ENCODE results near the gene IQGAP3. TPM values are rescaled to one million over a fixed set of nuclear protein-coding genes. Genes with fewer than 3 reads are reported as not detected.
A peak's percentile ranks its signal among the peaks of the same experiment; 100 is the strongest.

The IQGAP3 gene
- total RNA-seq, 2 donors from 2014 or later = 28.6 to 36.9 TPM

DNA sequence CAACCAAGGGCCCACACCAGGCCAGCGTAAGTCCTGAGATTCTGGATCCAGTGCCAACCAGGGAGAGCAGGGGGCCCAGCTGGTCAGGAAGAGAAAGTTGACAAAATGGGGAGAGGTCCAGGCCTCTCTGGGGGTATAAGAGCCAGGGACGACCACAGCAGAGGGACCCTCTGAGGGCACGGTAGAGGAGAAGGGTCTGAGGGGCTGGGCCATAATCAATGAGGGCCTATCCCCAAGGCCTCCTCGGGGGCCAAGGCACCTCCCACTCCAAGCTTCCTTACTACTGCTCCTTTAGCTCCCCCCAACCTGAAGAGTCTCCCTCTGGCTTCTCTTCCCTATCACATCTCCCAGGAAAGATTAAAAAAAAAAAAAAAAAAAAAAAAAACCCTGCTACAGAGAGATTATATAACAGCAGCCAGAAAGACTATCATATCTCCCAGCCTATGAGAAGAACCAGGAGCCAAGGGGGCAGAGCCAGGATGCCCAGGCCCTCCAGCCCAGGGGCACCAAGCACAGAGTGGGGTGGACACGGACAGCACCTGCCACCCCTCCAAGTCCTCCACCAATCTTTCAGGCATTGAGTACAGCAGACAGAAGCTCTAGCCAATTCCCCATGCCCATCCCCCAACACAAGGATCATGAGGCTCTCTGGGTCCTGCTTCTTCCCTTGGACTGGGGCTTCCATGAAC, 74.5 kb downstream of the IQGAP3 start:
- no peak for DNase-seq
- Mint-ChIP-seq H3K27me3 (ENCODE audit: insufficient read depth) (no peaks in the 10 kb centered on the region), H3K36me3 (ENCODE audit: low read depth) (no peaks in the 10 kb centered on the region), H3K4me3 (peak overlapping the region; percentile 82), H3K9me3 (no peaks in the 10 kb centered on the region), H3K27ac (no peak overlapping the region), H3K4me1 (peaks cover 25% of the 10 kb centered on the region)
- H3K36me3 ChIP-seq (ENCODE audit: control insufficient read depth, insufficient read depth, low read length) = no peaks in the 10 kb centered on the region
- peaks cover 11% of the 10 kb centered on the region for H3K4me1 ChIP-seq (ENCODE audit: control insufficient read depth, insufficient read depth, low read length)
- H3K9me3 ChIP-seq (ENCODE audit: control insufficient read depth, low read length) = no peaks in the 10 kb centered on the region
- no peak overlapping the region for H3K4me3 ChIP-seq (ENCODE audit: low read length)
- WGBS, 2 experiments (ENCODE audit: insufficient coverage in 1 of 2, insufficient read length in 1 of 2) = 60 to 84% methylated on average over 1 to 5 of the region's 5 CpGs
- H3K9ac ChIP-seq (ENCODE audit: extremely low read depth, low read length, poor library complexity, severe bottlenecking) = no peak overlapping the region
- H3K27ac ChIP-seq (ENCODE audit: low read depth, low read length) = no peak overlapping the region
- TF ChIP-seq, protein P1, sequence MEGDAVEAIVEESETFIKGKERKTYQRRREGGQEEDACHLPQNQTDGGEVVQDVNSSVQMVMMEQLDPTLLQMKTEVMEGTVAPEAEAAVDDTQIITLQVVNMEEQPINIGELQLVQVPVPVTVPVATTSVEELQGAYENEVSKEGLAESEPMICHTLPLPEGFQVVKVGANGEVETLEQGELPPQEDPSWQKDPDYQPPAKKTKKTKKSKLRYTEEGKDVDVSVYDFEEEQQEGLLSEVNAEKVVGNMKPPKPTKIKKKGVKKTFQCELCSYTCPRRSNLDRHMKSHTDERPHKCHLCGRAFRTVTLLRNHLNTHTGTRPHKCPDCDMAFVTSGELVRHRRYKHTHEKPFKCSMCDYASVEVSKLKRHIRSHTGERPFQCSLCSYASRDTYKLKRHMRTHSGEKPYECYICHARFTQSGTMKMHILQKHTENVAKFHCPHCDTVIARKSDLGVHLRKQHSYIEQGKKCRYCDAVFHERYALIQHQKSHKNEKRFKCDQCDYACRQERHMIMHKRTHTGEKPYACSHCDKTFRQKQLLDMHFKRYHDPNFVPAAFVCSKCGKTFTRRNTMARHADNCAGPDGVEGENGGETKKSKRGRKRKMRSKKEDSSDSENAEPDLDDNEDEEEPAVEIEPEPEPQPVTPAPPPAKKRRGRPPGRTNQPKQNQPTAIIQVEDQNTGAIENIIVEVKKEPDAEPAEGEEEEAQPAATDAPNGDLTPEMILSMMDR (conservative IDR thresholded peaks at IDR 0.05) = no peak
- H3K27me3 ChIP-seq (ENCODE audit: control insufficient read depth, insufficient read depth, low read length, poor library complexity, severe bottlenecking) = no peaks in the 10 kb centered on the region

DNA sequence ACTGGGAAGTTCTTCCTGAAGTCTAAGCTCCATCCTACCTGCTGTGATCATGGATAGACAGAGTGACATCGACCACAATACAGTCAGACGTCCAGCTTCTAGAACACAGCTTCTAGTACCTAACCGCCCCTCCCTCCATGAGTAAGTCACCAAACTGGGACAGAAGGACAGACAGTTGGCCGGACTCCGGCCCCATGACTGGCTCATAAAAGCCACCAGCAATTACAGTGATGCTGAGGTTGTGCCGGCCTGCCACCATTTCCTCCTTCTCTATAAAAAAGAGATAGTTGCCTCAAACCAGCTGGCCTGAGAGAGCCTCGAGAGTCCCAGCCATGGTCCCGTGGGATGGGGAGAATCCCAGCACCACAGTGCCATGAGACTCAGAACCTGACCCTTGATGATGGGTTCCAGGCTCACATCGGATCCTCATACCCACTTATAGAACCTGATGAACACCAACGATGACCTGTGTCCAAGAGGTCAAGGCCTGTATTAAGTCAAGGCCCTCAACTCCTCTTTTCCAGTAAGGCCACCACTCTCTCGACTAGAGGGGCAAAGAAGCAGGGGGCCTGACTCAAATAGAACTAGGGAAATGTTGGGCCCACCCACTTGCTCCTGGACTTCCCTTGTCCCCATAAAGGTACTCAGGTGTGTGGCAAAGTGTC, 75.2 kb downstream of the IQGAP3 start:
- Histone ChIP-seq H3K9me3 (ENCODE audit: control insufficient read depth, low read length) (no peaks in the 10 kb centered on the region), H3K9ac (ENCODE audit: extremely low read depth, low read length, poor library complexity, severe bottlenecking) (no peak overlapping the region), H3K27me3 (ENCODE audit: control insufficient read depth, insufficient read depth, low read length, poor library complexity, severe bottlenecking) (no peaks in the 10 kb centered on the region), H3K4me1 (ENCODE audit: control insufficient read depth, insufficient read depth, low read length) (peaks cover 14% of the 10 kb centered on the region), H3K27ac (ENCODE audit: low read depth, low read length) (no peak overlapping the region), H3K4me3 (ENCODE audit: low read length) (no peak overlapping the region), H3K36me3 (ENCODE audit: control insufficient read depth, insufficient read depth, low read length) (no peaks in the 10 kb centered on the region)
- Mint-ChIP-seq H3K36me3 (ENCODE audit: low read depth) (no peaks in the 10 kb centered on the region), H3K27me3 (ENCODE audit: insufficient read depth) (no peaks in the 10 kb centered on the region), H3K4me1 (peaks cover 31% of the 10 kb centered on the region), H3K4me3 (no peak overlapping the region), H3K27ac (no peak overlapping the region), H3K9me3 (no peaks in the 10 kb centered on the region)
- no peak for DNase-seq
- TF ChIP-seq, protein P1 (conservative IDR thresholded peaks at IDR 0.05) = no peak
- 82 to 87% methylated on average over 10 to 11 of the region's 11 CpGs for WGBS, 2 experiments (ENCODE audit: insufficient coverage in 1 of 2, insufficient read length in 1 of 2)

DNA sequence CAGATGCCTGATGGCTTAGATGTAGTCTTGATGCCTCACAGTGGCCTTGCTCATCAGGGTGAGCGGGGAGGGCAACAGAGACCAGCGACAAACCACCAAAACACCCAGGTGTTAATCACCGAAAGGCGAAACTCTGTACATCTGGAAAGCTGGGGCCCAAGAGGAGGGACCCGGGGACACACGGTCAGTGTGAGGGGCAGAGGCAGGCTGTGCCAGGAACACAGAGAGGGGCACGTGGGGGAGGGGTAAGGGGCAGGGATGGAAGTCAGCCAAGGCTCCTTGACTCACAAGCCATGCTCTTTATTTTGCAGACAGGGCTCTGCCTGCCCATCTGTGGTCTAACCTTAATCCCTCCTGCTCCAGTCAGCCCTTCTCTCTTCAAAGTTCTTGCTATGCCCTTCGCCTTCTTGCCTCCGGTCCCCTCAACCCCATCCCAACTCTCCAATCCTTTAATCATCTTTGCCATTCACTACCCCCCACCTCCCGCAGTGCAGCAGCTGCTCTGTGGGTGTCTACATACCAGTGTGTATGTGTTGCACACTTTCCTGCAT, 76.1 kb downstream of the IQGAP3 start:
- H3K36me3 Mint-ChIP-seq (ENCODE audit: low read depth) = no peaks in the 10 kb centered on the region
- 83 to 86% methylated on average over 1 to 10 of the region's 10 CpGs for WGBS, 2 experiments (ENCODE audit: insufficient coverage in 1 of 2, insufficient read length in 1 of 2)
- H3K27ac ChIP-seq (ENCODE audit: low read depth, low read length) = no peak overlapping the region
- H3K9me3 ChIP-seq (ENCODE audit: control insufficient read depth, low read length) = no peaks in the 10 kb centered on the region
- TF ChIP-seq, protein P1 (conservative IDR thresholded peaks at IDR 0.05) = no peak
- no peak overlapping the region for H3K9ac ChIP-seq (ENCODE audit: extremely low read depth, low read length, poor library complexity, severe bottlenecking)
- H3K4me1 ChIP-seq (ENCODE audit: control insufficient read depth, insufficient read depth, low read length) = peaks cover 14% of the 10 kb centered on the region
- no peak overlapping the region for H3K4me3 Mint-ChIP-seq
- peak; percentile 46 for DNase-seq
- H3K36me3 ChIP-seq (ENCODE audit: control insufficient read depth, insufficient read depth, low read length) = no peaks in the 10 kb centered on the region
- no peak overlapping the region for H3K27ac Mint-ChIP-seq
- no peak overlapping the region for H3K4me3 ChIP-seq (ENCODE audit: low read length)
- H3K9me3 Mint-ChIP-seq = no peaks in the 10 kb centered on the region
- peaks cover 31% of the 10 kb centered on the region for H3K4me1 Mint-ChIP-seq
- no peaks in the 10 kb centered on the region for H3K27me3 ChIP-seq (ENCODE audit: control insufficient read depth, insufficient read depth, low read length, poor library complexity, severe bottlenecking)
- H3K27me3 Mint-ChIP-seq (ENCODE audit: insufficient read depth) = no peaks in the 10 kb centered on the region

All from endodermal cell (in vitro differentiated cells).